ENCODE data around the gene COX6B2. TPM values are rescaled to one million over a fixed set of nuclear protein-coding genes. Genes with fewer than 3 reads are reported as not detected.

Gene COX6B2
- total and polyA plus RNA-seq, 2 of the 8 experiments (the other 6 are each of a cell fraction or from before 2014, with no cell fraction given) = 4.9 to 6.4 TPM

DNA sequence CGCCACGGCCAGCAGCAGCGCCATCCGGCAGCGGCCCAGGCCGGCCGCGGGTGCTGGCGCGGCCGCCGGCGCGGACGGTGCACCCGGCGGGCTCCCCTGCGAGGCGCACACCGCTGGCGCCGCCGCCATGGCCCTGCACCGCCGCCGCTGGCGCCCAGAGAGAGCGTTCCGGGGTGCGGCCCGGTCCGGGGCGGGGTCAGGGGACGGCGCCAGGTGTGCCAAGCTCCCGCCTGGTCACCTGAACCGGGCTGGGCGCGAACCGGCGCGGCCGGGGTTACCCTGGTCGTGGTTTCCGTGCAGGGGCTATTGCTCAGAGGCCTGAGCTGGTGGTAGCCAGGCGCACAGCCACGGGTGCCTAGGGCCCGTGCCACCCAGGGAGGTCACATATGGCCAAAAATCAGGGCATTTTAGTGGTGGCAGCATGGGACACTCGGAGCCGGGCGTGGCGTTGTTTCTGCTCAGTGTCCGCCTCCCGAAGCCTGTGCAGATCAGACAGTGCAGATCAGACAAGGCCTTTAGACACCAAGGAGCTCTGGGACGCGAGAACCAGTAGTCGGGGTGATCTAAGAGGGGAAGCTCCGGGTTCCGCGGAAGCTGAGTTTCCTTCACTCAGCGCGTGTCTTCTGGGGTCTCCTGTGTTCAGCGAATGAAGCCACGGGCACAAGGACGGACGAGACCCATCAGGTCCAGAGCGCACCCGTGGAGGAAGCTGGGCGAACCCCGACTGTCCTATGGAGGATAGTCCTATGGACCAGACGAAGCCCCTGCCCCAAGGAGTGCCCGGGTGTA lies 29.8 kb upstream of the COX6B2 start, which contains the start of gene TMEM238:
Gene TMEM238, minus strand, starts transcription at position 162 of the 789 bp plus-strand sequence. Its CDS starts 33 bp downstream, at position 129.
- Histone ChIP-seq H3K27me3 (replicated peaks in 1 of 4; ENCODE audit: control insufficient read depth in 3 of 4, extremely low read depth in 1 of 4, insufficient read depth in 3 of 4, low read length in 3 of 4) (peaks cover 0 to 6% (median 3%) of the 10 kb centered on the region in 4 experiments; a peak in 4 of 7 replicates), H4K91ac (replicated peaks; ENCODE audit: insufficient read length, low read length) (peak within 1 kb of the TSS; percentile 86), H3K18ac (ENCODE audit: extremely low read depth, low read length) (peak within 1 kb of the TSS; percentile 94), H2BK120ac (replicated peaks; ENCODE audit: low read depth, low read length) (peak within 1 kb of the TSS; percentile 38), H3K23me2 (ENCODE audit: low read depth, low read length) (peaks cover 31% of the 10 kb centered on the region), H2BK5ac (ENCODE audit: low read depth, low read length) (peak within 1 kb of the TSS; percentile 80), H3K9ac (replicated peaks in 1 of 4; ENCODE audit: extremely low read depth in 1 of 4, low read depth in 3 of 4, low read length in 3 of 4) (peak within 1 kb of the TSS; percentile 73 to 94 (median 82)), H3K27ac (ENCODE audit: low read depth, low read length) (no peak within 1 kb of the TSS), H3K36me3 (ENCODE audit: control insufficient read depth in 2 of 4, insufficient read depth in 4 of 4, low read length in 3 of 4) (peaks cover 17 to 28% (median 22%) of the 10 kb centered on the region in 4 experiments), H4K20me1 (replicated peaks in 1 of 2; ENCODE audit: control insufficient read depth in 1 of 2, insufficient read depth in 2 of 2, low read length in 2 of 2) (peaks cover 20 to 40% of the 10 kb centered on the region in 2 experiments), H3K23ac (ENCODE audit: insufficient read length) (no peak within 1 kb of the TSS), H3K4me3 (ENCODE audit: extremely low read depth in 1 of 4, insufficient read depth in 2 of 4, low read depth in 3 of 4, low read length in 4 of 4) (peak within 1 kb of the TSS; percentile 89 to 97 (median 94)), H2BK20ac (ENCODE audit: low read length) (no peak within 1 kb of the TSS), H3K79me2 (ENCODE audit: control insufficient read depth in 1 of 2, insufficient read depth in 2 of 2, low read length in 2 of 2) (peaks cover 17 to 27% of the 10 kb centered on the region in 2 experiments; a peak in 3 of 4 replicates), H3K79me1 (ENCODE audit: low read depth, low read length) (peaks cover 28% of the 10 kb centered on the region), H2BK12ac (ENCODE audit: low read depth, low read length) (peak within 1 kb of the TSS; percentile 84; the same call in 1 of the 2 replicates), H3K9me3 (ENCODE audit: insufficient read depth in 2 of 2, low read depth in 1 of 2, low read length in 1 of 2) (no peaks in the 10 kb centered on the region), H3K56ac (replicated peaks; ENCODE audit: insufficient read length, low read depth, low read length) (peak within 1 kb of the TSS; percentile 65), H2AK5ac (ENCODE audit: low read depth, low read length) (peak within 1 kb of the TSS; percentile 88), H2AFZ (ENCODE audit: low read length) (peak within 1 kb of the TSS; percentile 91; the same call in 1 of the 2 replicates), H3K14ac (ENCODE audit: insufficient read length) (peak within 1 kb of the TSS; percentile 99), H4K5ac (ENCODE audit: insufficient read length, low read depth, low read length) (peak within 1 kb of the TSS; percentile 53), H4K8ac (ENCODE audit: extremely low read depth, insufficient read depth, low read length) (peak within 1 kb of the TSS; percentile 92), H3K4me2 (ENCODE audit: insufficient read depth in 1 of 2, low read depth in 2 of 2, low read length in 2 of 2) (peak within 1 kb of the TSS; percentile 93 to 95), H3K4ac (replicated peaks; ENCODE audit: insufficient read length, low read depth, low read length) (peak within 1 kb of the TSS; percentile 91), H3K4me1 (replicated peaks in 1 of 4; ENCODE audit: control insufficient read depth in 3 of 4, insufficient read depth in 4 of 4, low read length in 3 of 4) (peaks cover 0 to 38% (median 29%) of the 10 kb centered on the region in 4 experiments; a peak in 6 of 7 replicates), H2BK15ac (ENCODE audit: low read length) (peak within 1 kb of the TSS; percentile 81; the same call in 1 of the 2 replicates)
- CTCF ChIA-PET (ENCODE audit: partially characterized antibody) = interaction anchor here (0.9 to 3.2 kb wide), 22 partner anchors 9 to 503 kb away, joined by 3 to 37 read pairs (median 4); partner anchors contain the start of gene UBE2S
- no peak for FAIRE-seq
- DNase-seq (ENCODE audit: low read depth in 1 of 2, low spot score in 2 of 2) = no peak
- 14% methylated on average over 60 of the region's 72 CpGs; no CpG with 5 or more reads in 1 of the 2 experiments for WGBS, 2 experiments (ENCODE audit: extremely low coverage in 1 of 2, insufficient coverage in 1 of 2, insufficient read length in 1 of 2, insufficient replicate concordance in 2 of 2, low coverage in 1 of 2, low lambda C conversion rate in 2 of 2, missing lambda C conversion rate in 1 of 2)
- POLR2A ChIA-PET (ENCODE audit: partially characterized antibody) = interaction anchor here (0.5 to 26.7 kb wide), 34 partner anchors 9 to 297 kb away, joined by 3 to 874 read pairs (median 5); partner anchors contain the start of genes COX6B2, FIZ1, HSPBP1 and IL11
- no peak for TF ChIP-seq YY1 (IDR thresholded peaks at IDR 0.05; ENCODE audit: low read depth, low read length)
- no peak for TF ChIP-seq CREB1 (IDR thresholded peaks at IDR 0.05)
- TF ChIP-seq MAFK (IDR thresholded peaks at IDR 0.05; ENCODE audit: low read depth, low read length) = no peak
- TF ChIP-seq USF2 (IDR thresholded peaks at IDR 0.05; ENCODE audit: low read length) = no peak
- TF ChIP-seq HDAC2 (IDR thresholded peaks at IDR 0.05; ENCODE audit: borderline replicate concordance in 1 of 2, low read depth in 2 of 2, low read length in 2 of 2) = no peak
- TF ChIP-seq SAP30 (IDR thresholded peaks at IDR 0.05; ENCODE audit: insufficient read depth, insufficient replicate concordance, low read length) = peak; percentile 2
- TF ChIP-seq NANOG (IDR thresholded peaks at IDR 0.05; ENCODE audit: insufficient read depth, low read depth, low read length, poor library complexity, severe bottlenecking) = no peak
- no peak for TF ChIP-seq RNF2 (IDR thresholded peaks at IDR 0.05; ENCODE audit: borderline replicate concordance, low read depth, low read length, missing control alignments, poor library complexity, severe bottlenecking)

Data from H1 (cell line).